Measurements from ENCODE around the gene DUSP12.
A peak's percentile ranks its signal among the peaks of the same experiment; 100 is the strongest.
"Not testable (repeated sequence)": the region's sequence is repeated elsewhere in the genome, so short reads cannot be mapped to it uniquely, and the experiment has no call there.

The DUSP12 gene

GRCh38 chr1:161749509-161750407, at the start of gene DUSP12:
TSS of gene DUSP12 (plus strand) at chr1:161749786. CDS start at chr1:161749802, 16 bp downstream.
- DNase-seq (ENCODE audit: low spot score) = peak; percentile 96

DNA sequence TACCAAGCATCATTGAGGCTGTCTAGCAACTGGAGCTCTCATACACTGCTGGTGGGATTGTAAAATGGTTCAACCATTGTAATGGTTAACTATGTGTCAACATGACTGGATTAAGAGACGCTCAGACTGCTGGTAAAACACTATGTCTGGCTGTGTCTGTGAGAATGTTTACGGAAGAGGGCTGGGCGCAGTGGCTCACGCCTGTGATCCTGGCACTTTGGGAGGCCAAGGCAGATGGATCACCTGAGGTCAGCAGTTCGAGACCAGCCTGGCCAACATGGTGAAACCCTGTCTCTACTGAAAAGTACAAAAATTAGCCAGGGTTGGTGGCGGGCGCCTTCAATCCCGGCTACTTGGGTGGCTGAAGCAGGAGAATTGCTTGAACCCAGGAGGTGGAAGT, 47.3 kb upstream of the DUSP12 start:
- no peak for DNase-seq (ENCODE audit: low spot score)

- no peak for DNase-seq (ENCODE audit: low spot score)
Measured at GRCh38 chr1:161705537-161705936, 44.0 kb upstream of the DUSP12 start.

DNA sequence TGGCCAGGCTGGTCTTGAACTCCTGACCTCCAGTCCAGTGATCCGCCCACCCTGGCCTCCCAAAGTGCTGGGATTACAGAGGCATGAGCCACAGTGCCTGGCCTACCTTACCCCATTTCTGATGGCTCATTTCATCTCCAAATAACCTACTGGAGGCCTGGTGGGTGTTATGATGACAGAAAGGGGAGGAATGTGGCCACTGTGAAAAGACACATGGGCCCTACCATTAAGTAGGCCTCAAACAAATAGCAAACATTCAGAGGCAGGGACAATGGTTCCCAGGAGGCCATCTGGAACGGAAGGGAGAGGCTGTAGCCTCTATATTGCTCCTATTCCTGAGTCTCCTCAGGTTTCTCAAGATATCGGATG, 43.5 kb upstream of the DUSP12 start:
- no peak for DNase-seq (ENCODE audit: low spot score)

GRCh38 chr1:161706482-161707347, 42.9 kb upstream of the DUSP12 start, which contains the start of gene FCRLA:
TSS of gene FCRLA (plus strand) at chr1:161707229. CDS start at chr1:161707265, 36 bp downstream.
- DNase-seq (ENCODE audit: low spot score) = no peak

DNA sequence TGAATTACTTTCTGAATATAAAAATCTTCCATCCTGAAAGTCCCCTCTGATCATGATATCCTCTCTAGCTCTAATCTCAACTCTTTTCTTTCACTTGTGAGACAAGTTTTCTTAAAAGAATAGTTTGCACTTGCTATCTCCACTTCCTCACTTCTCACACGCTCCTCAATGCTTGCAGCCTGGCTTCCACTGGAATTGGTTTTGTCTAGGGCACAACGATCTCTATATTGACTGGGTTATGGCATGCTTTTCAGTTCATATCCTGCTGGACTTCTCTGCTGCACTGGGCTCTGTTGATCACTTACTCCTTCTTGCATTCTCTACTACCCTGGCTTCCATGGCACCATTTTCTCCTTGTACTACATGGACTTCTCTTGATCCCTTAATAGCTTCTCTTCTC, 42.1 kb upstream of the DUSP12 start:
- DNase-seq (ENCODE audit: low spot score) = no peak

DNA sequence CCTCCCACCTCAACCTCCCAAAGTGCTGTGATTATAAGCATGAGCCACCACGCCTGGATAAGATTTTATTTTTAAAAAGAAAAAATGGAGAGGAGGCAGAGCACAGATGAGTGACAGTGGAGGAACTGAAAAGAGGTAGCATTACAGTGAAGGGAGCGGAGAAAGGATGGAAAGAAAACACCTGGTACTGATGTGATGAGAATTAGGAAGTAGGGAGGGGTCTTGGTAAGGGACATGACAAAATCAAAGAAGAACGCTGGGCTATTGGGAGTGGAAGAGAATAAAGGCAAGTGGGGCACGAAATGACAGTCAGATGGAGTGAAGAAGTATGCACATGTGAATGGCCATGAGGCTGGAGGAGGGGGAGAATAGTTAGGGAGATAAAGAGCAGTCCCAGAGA, 40.2 kb upstream of the DUSP12 start:
- DNase-seq (ENCODE audit: low spot score) = no peak

DNA sequence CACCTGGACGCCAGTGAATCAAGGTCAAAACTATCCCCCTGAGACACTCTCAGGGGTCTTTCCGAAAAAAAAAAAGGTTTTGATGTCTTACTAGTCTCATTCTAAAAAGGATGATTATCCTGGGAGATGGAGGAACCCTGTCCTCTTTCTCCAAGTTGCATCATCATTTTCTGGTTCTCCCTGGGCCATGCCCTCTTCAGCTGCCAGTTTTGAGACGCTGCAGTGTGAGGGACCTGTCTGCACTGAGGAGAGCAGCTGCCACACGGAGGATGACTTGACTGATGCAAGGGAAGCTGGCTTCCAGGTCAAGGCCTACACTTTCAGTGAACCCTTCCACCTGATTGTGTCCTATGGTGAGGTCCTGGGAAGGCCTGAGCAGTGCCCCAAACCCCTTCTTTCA, 39.0 kb upstream of the DUSP12 start:
- DNase-seq (ENCODE audit: low spot score) = no peak

GRCh38 chr1:161718559-161719324, 30.8 kb upstream of the DUSP12 start:
- DNase-seq (ENCODE audit: low spot score) = no peak

GRCh38 chr1:161719325-161719611, 30.3 kb upstream of the DUSP12 start:
- DNase-seq (ENCODE audit: low spot score) = no peak

DNA sequence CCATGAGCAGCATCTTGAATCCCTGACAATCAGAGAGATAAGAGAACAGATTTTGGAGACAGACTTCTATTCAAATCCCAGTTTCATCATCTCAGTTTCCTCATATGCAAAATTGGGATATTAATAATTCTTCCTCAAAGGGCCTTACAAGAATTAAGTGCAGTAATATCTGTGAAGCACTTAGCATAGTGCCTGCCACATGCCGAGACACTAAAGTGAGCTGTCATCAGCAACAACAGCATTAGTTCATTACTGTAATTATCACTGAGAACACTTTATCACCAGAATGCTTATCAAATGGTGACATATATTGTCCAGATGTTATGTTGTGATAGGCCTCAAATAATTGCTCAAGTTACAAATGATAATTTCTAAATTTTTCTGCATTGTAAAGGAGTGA, 29.2 kb upstream of the DUSP12 start:
- no peak for DNase-seq (ENCODE audit: low spot score)

DNA sequence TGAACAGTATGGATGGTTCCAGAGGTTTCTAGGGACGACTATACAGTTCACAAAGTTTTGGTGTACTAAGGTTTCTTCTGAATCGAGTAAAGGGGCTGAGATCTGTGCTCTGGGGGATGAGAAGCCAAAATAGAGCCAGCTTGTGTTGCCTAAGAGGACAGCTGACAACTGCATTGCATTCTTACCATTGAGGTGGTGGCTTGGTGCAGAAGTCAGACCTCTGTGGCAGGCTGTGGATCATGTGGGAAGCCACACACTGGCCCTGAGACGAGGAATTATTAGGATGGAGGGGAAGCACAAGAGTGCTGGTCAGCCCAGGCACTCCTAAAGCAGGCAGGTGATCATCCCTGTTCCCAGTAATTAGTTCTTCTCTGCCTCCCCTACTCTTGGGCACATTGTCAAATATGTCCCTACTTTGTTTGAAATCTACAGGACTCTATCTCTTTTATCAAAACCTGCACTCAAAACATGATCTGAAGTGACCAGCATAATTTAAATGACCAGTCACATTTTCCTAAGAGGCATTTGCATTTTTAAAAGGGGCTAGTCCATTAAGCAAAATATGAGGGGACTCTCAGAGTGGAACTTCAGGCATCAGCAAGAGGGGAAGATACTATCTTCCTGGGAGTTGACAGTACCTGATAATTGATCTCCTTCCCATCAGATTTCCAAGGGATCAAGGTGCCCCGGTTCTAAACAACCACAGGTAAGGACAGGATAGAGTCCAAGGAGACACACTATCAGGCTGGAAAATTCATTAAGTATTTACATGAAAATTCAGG, 28.4 kb upstream of the DUSP12 start, which contains the start of gene FCRLB:
FCRLB (plus strand) TSS at position 589 of the 782 bp plus-strand sequence. CDS start 1,129 bp downstream, outside the sequence.
- no peak for DNase-seq (ENCODE audit: low spot score)

- peak; percentile 33 for DNase-seq (ENCODE audit: low spot score)
Measured at GRCh38 chr1:161721738-161722343, 27.7 kb upstream of the DUSP12 start.

DNA sequence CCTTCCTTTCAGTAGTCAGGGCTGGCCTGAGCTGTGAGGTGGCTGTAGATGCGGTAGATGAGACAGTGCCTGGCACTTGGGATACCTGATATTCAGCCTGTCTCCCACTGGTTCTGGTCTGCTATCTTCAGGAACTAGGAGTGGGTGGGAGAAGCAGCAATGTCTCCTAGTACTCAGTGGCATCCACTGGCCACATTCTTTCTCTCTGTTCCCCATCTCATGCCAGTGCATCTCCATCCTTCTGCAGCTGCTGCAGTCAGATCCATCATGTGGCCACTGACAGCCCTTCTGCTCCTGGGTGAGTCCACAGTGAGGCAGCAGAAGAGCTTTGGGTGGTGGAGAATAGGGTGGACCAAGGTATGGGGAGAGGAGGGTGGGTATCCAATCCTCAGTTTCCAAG, 27.2 kb upstream of the DUSP12 start:
- no peak for DNase-seq (ENCODE audit: low spot score)

- DNase-seq (ENCODE audit: low spot score) = no peak
Measured at GRCh38 chr1:161723459-161724141, 26.0 kb upstream of the DUSP12 start.

DNA sequence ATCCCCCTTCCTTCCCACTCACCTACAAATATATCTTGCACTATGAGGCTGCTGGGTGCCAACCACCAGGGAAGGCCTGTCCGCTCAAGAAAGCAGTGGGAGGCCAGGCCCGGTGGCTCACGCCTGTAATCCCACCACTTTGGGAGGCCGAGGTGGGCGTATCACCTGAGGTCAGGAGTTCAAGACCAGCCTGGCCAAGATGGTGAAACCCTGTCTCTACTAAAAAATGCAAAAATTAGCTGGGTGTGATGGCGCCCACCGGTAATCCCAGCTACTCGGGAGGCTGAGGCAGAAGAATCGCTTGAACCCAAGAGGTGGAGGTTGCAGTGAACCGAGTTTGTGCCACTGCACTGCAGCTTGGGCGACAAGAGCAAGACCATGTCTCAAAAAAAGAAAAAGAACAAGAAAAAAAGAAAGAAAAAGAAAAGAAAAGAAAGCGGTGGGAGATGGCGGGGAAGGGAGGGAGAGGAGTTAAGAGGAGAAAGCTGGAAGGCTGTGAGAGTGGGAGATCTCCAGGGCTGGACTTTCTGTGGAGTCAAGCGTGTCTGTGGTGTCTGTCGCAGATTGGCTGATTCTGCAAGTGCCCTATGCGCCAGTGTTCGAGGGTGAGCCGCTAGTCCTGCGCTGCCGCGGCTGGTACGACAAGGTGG, 24.2 kb upstream of the DUSP12 start:
- not testable (repeated sequence) for DNase-seq (ENCODE audit: low spot score)

- no peak for DNase-seq (ENCODE audit: low spot score)
Measured at GRCh38 chr1:161725908-161726472, 23.6 kb upstream of the DUSP12 start.

- DNase-seq (ENCODE audit: low spot score) = peak; percentile 55
Measured at GRCh38 chr1:161726473-161727255, 22.9 kb upstream of the DUSP12 start.

Data from activated CD4-positive, alpha-beta T cell treated with anti-CD3 and anti-CD28 coated beads, Interleukin-2, Interleukin-4, amounts not matched to agents 100 ng/mL and 50 ng/mL, durations not matched to agents 16 hours and 8 hours (primary cell).